ENCODE data around the gene XCL1. TPM values are rescaled to one million over a fixed set of nuclear protein-coding genes. Genes with fewer than 3 reads are reported as not detected.
A peak's percentile ranks its signal among the peaks of the same experiment; 100 is the strongest.

Gene XCL1
- total and polyA plus RNA-seq, 2 experiments from 2014 or later, result 0.24 TPM; not detected in 1

DNA sequence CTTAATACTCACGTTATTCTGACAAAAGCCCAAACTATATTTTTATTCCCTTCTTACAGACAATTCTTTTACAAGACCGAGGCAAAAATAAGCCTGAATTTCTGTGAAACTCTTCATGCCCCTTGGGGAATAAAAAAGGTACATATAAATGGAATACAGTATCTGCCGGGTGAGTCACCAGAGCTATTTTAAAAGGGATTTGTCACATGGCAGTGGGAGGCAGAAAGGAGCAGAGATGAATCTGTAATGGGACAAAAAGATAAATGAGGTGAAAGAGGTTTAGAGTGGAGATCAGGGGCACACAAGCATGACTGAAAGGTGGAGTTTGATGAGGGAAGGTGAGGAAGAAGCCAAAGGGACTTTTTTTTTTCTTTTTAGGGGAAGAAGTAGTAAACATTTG is 8.8 kb downstream of the XCL1 start (continued):
- TF ChIP-seq ZNF462 (CRISPR knock-in tag; IDR thresholded peaks at IDR 0.05), result no peak
- TF ChIP-seq POLR2AphosphoS5 (IDR thresholded peaks at IDR 0.05; ENCODE audit: low read depth), result no peak
- TF ChIP-seq EZH2phosphoT487 (IDR thresholded peaks at IDR 0.05; ENCODE audit: unreplicated experiment), result no peak
- no peak for TF ChIP-seq ZNF331 (CRISPR knock-in tag; IDR thresholded peaks at IDR 0.05; ENCODE audit: low read depth)
- no peak for TF ChIP-seq JUNB (IDR thresholded peaks at IDR 0.05; ENCODE audit: unreplicated experiment)

DNA sequence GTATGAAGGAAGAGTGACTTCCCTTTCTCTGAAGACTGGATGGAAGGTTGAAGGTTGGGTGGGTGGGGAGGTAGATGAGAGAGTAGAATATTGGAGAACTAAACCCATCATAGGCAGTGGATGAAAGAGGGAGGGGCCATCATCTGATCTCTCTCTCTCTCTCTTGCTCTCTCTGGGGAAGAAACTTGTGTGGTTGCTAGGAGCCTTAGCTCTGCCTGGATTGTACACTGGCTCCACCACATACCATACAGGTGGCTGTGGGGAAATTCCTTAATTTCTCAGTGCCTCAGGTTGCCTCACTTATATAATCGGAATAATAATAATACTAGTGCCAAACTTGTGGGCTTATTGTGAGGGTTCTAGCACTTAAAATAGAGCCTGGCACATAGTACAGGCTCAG is 9.5 kb downstream of the XCL1 start:
- Histone ChIP-seq H3K4me2 (no peak overlapping the region), H2AFZ (0 out of 2 replicates have a peak overlapping the region, but pooled peaks have one; percentile 7), H4K20me1 (replicated peaks; ENCODE audit: insufficient read depth) (no peaks in the 10 kb centered on the region), H3K27me3 (ENCODE audit: insufficient read depth) (no peaks in the 10 kb centered on the region), H3K4me3 (no peak overlapping the region), H3K79me2 (replicated peaks; ENCODE audit: insufficient read depth) (no peaks in the 10 kb centered on the region), H3K36me3 (ENCODE audit: insufficient read depth) (no peaks in the 10 kb centered on the region), H3F3A (replicated peaks; ENCODE audit: low read depth) (no peaks in the 10 kb centered on the region), H3K27ac (ENCODE audit: low read depth) (no peak overlapping the region), H3K4me1 (ENCODE audit: insufficient read depth) (no peaks in the 10 kb centered on the region), H3K9me2 (ENCODE audit: insufficient read depth) (peaks cover 5% of the 10 kb centered on the region; the same call in 1 of the 2 replicates)
- no peaks in the 10 kb centered on the region for H3K27me3 Mint-ChIP-seq (ENCODE audit: insufficient read depth, low read depth, poor library complexity)
- H3K36me3 Mint-ChIP-seq (ENCODE audit: low read depth), result no peaks in the 10 kb centered on the region
- H3K4me1 Mint-ChIP-seq, result peaks cover 9% of the 10 kb centered on the region; the same call in 2 of the 3 replicates
- no peaks in the 10 kb centered on the region; the same call in 1 of the 3 replicates for H3K9me3 Mint-ChIP-seq
- no peak overlapping the region for H3K4me3 Mint-ChIP-seq
- ATAC-seq (no peak), DNase-seq (ENCODE audit: low spot score) (no peak)
- no peak overlapping the region for H3K27ac Mint-ChIP-seq
- TF ChIP-seq EZH2phosphoT487 (IDR thresholded peaks at IDR 0.05; ENCODE audit: unreplicated experiment) (no peak), POLR2AphosphoS5 (IDR thresholded peaks at IDR 0.05; ENCODE audit: low read depth) (no peak), EZH2 (IDR thresholded peaks at IDR 0.05; ENCODE audit: low read depth, unreplicated experiment) (no peak), STAT1 (IDR thresholded peaks at IDR 0.05; ENCODE audit: unreplicated experiment) (no peak), CREB1 (CRISPR knock-in tag; IDR thresholded peaks at IDR 0.05; ENCODE audit: low read depth) (no peak), ZNF114 (CRISPR knock-in tag; IDR thresholded peaks at IDR 0.05) (no peak), ZNF331 (CRISPR knock-in tag; IDR thresholded peaks at IDR 0.05; ENCODE audit: low read depth) (no peak), NANOG (IDR thresholded peaks at IDR 0.05; ENCODE audit: borderline replicate concordance) (no peak)
- TF ChIP-seq, protein P1, sequence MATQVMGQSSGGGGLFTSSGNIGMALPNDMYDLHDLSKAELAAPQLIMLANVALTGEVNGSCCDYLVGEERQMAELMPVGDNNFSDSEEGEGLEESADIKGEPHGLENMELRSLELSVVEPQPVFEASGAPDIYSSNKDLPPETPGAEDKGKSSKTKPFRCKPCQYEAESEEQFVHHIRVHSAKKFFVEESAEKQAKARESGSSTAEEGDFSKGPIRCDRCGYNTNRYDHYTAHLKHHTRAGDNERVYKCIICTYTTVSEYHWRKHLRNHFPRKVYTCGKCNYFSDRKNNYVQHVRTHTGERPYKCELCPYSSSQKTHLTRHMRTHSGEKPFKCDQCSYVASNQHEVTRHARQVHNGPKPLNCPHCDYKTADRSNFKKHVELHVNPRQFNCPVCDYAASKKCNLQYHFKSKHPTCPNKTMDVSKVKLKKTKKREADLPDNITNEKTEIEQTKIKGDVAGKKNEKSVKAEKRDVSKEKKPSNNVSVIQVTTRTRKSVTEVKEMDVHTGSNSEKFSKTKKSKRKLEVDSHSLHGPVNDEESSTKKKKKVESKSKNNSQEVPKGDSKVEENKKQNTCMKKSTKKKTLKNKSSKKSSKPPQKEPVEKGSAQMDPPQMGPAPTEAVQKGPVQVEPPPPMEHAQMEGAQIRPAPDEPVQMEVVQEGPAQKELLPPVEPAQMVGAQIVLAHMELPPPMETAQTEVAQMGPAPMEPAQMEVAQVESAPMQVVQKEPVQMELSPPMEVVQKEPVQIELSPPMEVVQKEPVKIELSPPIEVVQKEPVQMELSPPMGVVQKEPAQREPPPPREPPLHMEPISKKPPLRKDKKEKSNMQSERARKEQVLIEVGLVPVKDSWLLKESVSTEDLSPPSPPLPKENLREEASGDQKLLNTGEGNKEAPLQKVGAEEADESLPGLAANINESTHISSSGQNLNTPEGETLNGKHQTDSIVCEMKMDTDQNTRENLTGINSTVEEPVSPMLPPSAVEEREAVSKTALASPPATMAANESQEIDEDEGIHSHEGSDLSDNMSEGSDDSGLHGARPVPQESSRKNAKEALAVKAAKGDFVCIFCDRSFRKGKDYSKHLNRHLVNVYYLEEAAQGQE (IDR thresholded peaks at IDR 0.05; ENCODE audit: unreplicated experiment), result no peak
- TF ChIP-seq, protein P2, sequence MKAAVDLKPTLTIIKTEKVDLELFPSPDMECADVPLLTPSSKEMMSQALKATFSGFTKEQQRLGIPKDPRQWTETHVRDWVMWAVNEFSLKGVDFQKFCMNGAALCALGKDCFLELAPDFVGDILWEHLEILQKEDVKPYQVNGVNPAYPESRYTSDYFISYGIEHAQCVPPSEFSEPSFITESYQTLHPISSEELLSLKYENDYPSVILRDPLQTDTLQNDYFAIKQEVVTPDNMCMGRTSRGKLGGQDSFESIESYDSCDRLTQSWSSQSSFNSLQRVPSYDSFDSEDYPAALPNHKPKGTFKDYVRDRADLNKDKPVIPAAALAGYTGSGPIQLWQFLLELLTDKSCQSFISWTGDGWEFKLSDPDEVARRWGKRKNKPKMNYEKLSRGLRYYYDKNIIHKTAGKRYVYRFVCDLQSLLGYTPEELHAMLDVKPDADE (IDR thresholded peaks at IDR 0.05), result no peak
- TF ChIP-seq, protein P3, sequence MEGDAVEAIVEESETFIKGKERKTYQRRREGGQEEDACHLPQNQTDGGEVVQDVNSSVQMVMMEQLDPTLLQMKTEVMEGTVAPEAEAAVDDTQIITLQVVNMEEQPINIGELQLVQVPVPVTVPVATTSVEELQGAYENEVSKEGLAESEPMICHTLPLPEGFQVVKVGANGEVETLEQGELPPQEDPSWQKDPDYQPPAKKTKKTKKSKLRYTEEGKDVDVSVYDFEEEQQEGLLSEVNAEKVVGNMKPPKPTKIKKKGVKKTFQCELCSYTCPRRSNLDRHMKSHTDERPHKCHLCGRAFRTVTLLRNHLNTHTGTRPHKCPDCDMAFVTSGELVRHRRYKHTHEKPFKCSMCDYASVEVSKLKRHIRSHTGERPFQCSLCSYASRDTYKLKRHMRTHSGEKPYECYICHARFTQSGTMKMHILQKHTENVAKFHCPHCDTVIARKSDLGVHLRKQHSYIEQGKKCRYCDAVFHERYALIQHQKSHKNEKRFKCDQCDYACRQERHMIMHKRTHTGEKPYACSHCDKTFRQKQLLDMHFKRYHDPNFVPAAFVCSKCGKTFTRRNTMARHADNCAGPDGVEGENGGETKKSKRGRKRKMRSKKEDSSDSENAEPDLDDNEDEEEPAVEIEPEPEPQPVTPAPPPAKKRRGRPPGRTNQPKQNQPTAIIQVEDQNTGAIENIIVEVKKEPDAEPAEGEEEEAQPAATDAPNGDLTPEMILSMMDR (conservative IDR thresholded peaks at IDR 0.05; ENCODE audit: low read depth in 2 of 2), result no peak

Measured in GM23338 (cell line).